HFF-Myc (cell line): ENCODE data around the gene P2RX3.

Experiments used
- DNase-seq: peaks from one replicate; pipeline ENCODE4 v3.0.0-alpha.2; 2011; ENCODE audit warnings: low read depth; ENCODE audit errors: extremely low read depth
- H3K4me3 ChIP-seq: replicated peaks from 2 replicates; pipeline ENCODE4 v1.5.1; 2011; ENCODE audit warnings: low read depth, mild to moderate bottlenecking, control low read depth, low read length
- TF ChIP-seq, protein P1 (sequence below): IDR thresholded peaks from 2 replicates; pipeline ENCODE4 v1.5.1; 2012; ENCODE audit warnings: mild to moderate bottlenecking, low read depth, low read length, control low read depth; ENCODE audit errors: missing control alignments

The P2RX3 gene

DNA sequence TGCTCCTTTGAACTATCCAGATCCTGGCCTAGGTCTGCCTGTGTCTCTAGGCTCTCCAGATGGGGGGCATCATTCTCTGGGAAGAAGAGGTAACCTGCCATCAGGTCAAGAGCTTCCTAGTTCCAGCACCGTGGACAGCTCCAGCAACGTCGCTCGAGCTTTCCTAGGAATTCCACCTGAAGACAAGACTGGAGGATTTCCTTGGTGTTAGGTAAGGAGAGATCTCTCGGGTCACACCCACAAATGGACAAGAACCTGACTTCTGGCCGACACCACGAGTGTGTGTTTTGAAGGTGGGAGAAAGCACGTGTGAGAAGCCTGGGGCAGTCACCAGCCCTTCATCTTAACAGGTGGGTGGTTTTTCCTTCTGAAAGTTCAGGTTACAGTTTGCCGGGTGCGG lies 41.6 kb downstream of the P2RX3 start:
- H3K4me3 ChIP-seq: no peak overlapping the region
- no peak for DNase-seq
- TF ChIP-seq, protein P1, sequence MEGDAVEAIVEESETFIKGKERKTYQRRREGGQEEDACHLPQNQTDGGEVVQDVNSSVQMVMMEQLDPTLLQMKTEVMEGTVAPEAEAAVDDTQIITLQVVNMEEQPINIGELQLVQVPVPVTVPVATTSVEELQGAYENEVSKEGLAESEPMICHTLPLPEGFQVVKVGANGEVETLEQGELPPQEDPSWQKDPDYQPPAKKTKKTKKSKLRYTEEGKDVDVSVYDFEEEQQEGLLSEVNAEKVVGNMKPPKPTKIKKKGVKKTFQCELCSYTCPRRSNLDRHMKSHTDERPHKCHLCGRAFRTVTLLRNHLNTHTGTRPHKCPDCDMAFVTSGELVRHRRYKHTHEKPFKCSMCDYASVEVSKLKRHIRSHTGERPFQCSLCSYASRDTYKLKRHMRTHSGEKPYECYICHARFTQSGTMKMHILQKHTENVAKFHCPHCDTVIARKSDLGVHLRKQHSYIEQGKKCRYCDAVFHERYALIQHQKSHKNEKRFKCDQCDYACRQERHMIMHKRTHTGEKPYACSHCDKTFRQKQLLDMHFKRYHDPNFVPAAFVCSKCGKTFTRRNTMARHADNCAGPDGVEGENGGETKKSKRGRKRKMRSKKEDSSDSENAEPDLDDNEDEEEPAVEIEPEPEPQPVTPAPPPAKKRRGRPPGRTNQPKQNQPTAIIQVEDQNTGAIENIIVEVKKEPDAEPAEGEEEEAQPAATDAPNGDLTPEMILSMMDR: no peak

DNA sequence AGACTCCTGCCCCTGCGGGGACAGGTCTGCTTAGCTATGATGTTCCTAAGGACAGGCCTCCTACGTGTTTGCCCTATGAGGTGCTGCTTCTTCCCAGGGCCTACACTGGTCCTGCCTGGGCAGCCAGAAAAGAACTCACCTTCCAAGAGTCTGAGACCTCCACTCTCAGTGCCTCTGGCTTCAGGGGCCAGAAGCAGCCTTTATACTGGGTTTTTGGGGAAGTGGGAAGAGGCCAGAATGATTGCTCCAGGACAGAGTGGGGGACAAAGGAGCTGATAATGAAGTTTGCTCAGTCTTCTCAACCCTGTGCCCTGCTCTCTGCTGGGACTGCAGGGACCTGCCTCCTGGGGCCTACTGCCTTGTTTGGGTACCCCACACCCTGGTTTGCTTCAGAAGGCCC lies 42.8 kb downstream of the P2RX3 start, which contains the start of gene PRG3:
Gene PRG3, minus strand, starts transcription at position 176 of the 400 bp plus-strand sequence. CDS start 442 bp downstream, outside the sequence.
- TF ChIP-seq, protein P1: no peak
- no peak within 1 kb of the TSS for H3K4me3 ChIP-seq
- DNase-seq: no peak

DNA sequence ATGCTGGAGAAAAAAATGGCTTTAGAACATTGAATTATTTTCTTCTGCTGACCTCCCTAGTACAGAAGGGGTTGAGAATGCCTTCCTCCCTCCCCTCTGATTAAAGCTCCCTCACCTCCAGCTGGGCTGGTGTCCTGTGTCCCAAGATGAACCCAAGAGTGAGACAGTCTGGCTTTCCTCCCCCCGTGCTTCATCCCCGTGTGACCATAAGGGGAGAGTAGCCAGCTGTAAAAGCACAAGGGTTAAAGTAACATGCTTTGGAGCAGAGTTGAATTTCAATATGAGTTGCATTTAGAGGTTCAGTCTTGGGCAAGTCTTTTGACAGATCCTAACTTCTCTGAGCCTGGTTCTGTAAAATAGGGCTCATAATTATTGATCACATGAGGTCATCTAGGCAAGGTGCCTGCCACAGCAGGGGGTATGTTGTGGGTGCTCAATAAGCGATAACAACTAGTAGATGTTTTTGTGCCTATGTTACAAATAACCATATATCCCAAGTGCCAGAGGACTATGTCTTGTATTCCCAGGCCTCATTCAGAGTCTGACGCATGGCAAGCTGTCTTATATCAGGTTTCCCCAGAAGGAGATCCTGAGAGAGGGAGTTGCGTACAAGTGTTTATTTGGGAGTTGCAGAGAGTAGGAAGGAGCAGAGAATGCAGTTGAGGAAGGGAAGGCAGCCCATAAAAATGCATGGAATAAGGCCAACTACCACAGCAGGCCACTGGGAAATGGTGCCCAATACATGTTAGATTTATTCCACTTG lies 48.2 kb downstream of the P2RX3 start:
- DNase-seq: no peak
- no peak overlapping the region for H3K4me3 ChIP-seq
- TF ChIP-seq, protein P1: no peak

DNA sequence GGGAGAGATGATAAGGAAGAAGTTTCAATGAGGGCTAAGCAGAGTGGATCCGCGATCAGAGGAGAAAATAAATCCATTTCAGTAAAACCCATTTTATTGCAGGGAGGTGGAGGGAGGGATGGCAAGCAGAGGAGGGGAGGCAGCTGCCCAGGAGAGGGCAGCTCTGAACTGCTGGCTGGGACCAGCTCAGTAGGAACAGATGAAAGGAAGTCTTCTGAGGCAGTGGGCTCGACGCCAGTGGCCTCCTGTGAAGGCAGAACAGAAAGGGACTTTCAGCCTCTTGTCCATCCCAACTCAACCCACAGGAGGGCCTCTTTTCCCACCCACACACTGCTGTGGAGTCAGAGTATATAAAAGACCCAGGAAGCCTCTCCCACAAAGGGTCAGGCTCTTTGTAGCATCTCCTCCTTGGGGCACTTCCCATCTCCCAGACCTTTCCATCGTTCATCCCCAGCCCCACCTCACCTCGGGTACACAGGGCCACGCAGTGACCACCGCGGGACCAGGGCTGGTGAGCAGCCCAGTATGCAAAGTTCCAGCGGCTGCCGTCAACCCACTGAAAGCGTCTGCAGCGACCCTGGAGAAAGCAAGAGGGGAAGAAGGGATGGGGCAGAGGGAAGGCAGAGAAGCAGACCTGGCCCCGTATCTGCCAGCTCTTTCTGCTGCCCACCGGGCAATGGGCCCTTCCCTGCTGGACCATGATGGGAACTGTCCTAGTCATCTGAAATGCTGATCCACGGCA lies 49.3 kb downstream of the P2RX3 start:
- no peak for DNase-seq
- TF ChIP-seq, protein P1: no peak
- H3K4me3 ChIP-seq: no peak overlapping the region

DNA sequence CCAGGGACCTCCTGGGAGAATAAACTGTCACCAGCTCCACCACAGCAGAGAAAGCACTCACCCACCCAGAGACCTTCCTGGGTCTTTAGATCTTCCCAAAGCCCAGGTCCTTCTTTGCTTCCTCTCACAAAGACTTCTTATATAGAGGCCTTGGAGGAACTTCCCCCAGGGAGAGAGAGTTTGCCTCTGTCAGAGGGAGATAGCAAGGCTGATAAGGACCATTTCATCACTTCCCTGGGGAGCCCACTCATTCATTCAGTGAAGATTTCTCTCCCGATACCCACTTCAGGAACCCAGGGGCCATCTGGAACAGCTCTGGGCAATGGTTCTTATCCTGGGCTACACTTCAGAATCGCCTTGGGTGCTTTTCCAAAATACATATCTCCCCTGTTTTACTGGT lies 52.4 kb downstream of the P2RX3 start, which contains the start of gene PRG2:
Gene PRG2, minus strand, starts transcription at position 116 of the 400 bp plus-strand sequence. CDS start 706 bp downstream, outside the sequence.
- no peak within 1 kb of the TSS for H3K4me3 ChIP-seq
- TF ChIP-seq, protein P1: no peak
- no peak for DNase-seq

DNA sequence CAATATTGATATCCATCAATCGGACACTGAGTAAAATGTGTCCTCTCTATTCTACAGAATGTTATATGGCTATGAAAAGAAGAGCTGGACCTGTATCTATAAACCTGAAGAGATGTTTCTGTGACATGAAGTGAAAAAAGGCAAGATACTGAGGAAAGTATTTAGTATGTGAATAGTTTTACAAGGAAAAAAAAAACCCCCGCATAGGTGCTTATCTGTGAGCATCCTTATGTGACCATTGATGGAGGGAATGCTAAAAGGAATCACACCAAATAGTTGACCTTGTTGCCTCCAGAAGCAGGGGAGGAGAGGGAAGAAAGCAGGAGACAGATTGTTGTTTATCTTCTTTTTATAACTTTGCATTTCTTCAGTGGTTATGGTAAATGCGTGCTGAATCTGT lies 53.0 kb downstream of the P2RX3 start:
- TF ChIP-seq, protein P1: no peak

More for the DNA sequence above, 53.0 kb downstream of the P2RX3 start:
- no peak overlapping the region for H3K4me3 ChIP-seq
- no peak for DNase-seq
